Osteocyte (in vitro differentiated cells): ENCODE measurements around the gene ARFGAP1. TPM values are rescaled to one million over a fixed set of nuclear protein-coding genes. Genes with fewer than 3 reads are reported as not detected.
"Not testable (repeated sequence)": the region's sequence is repeated elsewhere in the genome, so short reads cannot be mapped to it uniquely, and the experiment has no call there.

Experiments
- DNase-seq: peaks from one replicate; pipeline ENCODE4 v3.0.0; 2021; ENCODE audit warnings: mixed read lengths; ENCODE audit not compliant: unreplicated experiment; ENCODE audit errors: extremely low spot score
- H3K27ac Mint-ChIP-seq: one replicate; pipeline ENCODE4 v1.8.0; 2021; ENCODE audit warnings: mild to moderate bottlenecking, mixed read lengths; ENCODE audit not compliant: unreplicated experiment
- H3K27me3 Mint-ChIP-seq: one replicate; pipeline ENCODE4 v1.8.0; 2021; ENCODE audit warnings: mixed read lengths; ENCODE audit not compliant: unreplicated experiment
- H3K36me3 Mint-ChIP-seq: one replicate; pipeline ENCODE4 v1.8.0; 2021; ENCODE audit warnings: mixed read lengths; ENCODE audit not compliant: unreplicated experiment
- H3K4me1 Mint-ChIP-seq: one replicate; pipeline ENCODE4 v1.8.0; 2021; ENCODE audit warnings: mixed read lengths; ENCODE audit not compliant: unreplicated experiment
- H3K4me3 Mint-ChIP-seq: one replicate; pipeline ENCODE4 v1.8.0; 2021; ENCODE audit warnings: mild to moderate bottlenecking, moderate library complexity, mixed read lengths; ENCODE audit not compliant: unreplicated experiment
- H3K9me3 Mint-ChIP-seq: one replicate; pipeline ENCODE4 v1.8.0; 2021; ENCODE audit warnings: mixed read lengths; ENCODE audit not compliant: unreplicated experiment
- total RNA-seq: library from RNA; stranded (reverse); gene quantifications from 2 replicates; pipeline ENCODE4 v1.2.1, GENCODE V29; 2021
- TF ChIP-seq, protein P1 (sequence below): fragments of 200-600 bp; sonication (generic); IDR thresholded peaks from 2 replicates; pipeline ENCODE4 v1.5.0; 2021; ENCODE audit warnings: antibody characterized with exemption, mild to moderate bottlenecking, moderate library complexity

Gene ARFGAP1
- total RNA-seq, 1 donor from 2014 or later, result 119 TPM

GRCh38 chr20:63331741-63332400 lies 59.3 kb downstream of the ARFGAP1 start:
- Mint-ChIP-seq H3K36me3 (no peaks in the 10 kb centered on the region), H3K27me3 (peaks cover 12% of the 10 kb centered on the region), H3K9me3 (peaks cover 3% of the 10 kb centered on the region), H3K4me1 (peaks cover 9% of the 10 kb centered on the region), H3K4me3 (no peak overlapping the region), H3K27ac (no peak overlapping the region)
- DNase-seq, result no peak
- TF ChIP-seq, protein P1, sequence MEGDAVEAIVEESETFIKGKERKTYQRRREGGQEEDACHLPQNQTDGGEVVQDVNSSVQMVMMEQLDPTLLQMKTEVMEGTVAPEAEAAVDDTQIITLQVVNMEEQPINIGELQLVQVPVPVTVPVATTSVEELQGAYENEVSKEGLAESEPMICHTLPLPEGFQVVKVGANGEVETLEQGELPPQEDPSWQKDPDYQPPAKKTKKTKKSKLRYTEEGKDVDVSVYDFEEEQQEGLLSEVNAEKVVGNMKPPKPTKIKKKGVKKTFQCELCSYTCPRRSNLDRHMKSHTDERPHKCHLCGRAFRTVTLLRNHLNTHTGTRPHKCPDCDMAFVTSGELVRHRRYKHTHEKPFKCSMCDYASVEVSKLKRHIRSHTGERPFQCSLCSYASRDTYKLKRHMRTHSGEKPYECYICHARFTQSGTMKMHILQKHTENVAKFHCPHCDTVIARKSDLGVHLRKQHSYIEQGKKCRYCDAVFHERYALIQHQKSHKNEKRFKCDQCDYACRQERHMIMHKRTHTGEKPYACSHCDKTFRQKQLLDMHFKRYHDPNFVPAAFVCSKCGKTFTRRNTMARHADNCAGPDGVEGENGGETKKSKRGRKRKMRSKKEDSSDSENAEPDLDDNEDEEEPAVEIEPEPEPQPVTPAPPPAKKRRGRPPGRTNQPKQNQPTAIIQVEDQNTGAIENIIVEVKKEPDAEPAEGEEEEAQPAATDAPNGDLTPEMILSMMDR, result no peak

DNA sequence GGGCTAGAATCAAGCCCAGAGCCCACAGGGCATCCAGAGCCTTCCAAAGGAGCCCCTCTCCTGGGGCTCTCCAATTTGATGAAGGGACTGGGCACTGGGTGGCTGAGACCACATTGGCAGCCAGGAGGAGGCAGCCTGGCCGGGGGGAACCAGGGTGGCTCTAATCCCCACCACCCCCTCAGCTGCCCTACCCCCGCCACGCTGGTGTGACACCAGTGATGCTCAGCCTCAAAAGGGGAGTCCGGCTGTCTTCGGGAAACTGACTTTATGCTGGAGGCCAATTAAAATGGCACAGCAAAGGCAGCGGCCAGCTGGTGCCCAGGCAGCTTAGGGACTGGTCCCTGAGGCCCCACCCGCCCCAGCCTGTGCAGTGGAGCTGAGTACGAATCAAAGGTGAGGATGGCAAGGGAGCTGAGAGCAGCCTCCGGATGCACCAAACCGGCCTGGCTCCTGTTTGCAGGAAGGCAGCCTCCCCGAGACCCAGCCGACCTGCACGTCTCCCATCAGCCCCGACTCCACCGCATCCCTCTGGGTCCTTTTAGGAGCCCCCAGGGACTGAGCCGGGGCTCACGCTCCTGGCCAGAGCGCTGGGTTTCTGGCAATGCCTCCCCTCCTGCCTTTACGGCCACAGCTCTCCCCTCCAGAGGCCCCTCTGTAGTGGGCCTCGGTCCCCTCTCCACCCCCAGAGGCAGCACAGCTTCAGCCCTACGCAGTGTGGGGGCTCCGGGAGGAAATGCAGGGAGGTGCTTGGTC lies 60.1 kb downstream of the ARFGAP1 start:
- H3K36me3 Mint-ChIP-seq, result no peaks in the 10 kb centered on the region
- peaks cover 17% of the 10 kb centered on the region for H3K4me1 Mint-ChIP-seq
- no peak overlapping the region for H3K27ac Mint-ChIP-seq
- H3K27me3 Mint-ChIP-seq, result peaks cover 15% of the 10 kb centered on the region
- H3K9me3 Mint-ChIP-seq, result peaks cover 3% of the 10 kb centered on the region
- TF ChIP-seq, protein P1, result no peak
- H3K4me3 Mint-ChIP-seq, result no peak overlapping the region
- DNase-seq, result no peak

GRCh38 chr20:63333241-63333836 lies 60.7 kb downstream of the ARFGAP1 start:
- Mint-ChIP-seq H3K9me3 (peaks cover 3% of the 10 kb centered on the region), H3K27me3 (peaks cover 20% of the 10 kb centered on the region), H3K27ac (no peak overlapping the region), H3K4me1 (peaks cover 24% of the 10 kb centered on the region), H3K36me3 (no peaks in the 10 kb centered on the region), H3K4me3 (no peak overlapping the region)
- DNase-seq, result no peak
- TF ChIP-seq, protein P1, result no peak

DNA sequence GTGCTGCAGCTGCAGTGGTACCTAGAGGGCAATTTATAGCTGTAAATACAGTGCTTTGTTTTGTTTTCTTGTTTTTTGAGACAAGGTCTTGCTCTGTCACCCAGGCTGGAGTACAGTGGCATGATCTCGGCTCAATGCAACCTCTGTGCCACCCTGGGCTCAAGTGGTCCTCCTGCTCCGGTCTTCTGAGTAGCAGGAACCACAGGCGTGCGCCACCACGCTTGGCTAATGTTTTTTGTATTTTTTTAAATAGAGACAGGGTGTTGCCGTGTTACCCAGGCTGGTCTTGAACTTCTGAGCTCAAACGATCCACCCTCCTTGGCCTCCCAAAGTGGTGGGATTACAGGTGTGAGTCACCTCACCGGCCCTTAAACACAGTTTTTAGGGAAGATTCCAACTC lies 61.7 kb downstream of the ARFGAP1 start:
- Mint-ChIP-seq H3K9me3 (peaks cover 3% of the 10 kb centered on the region), H3K27ac (no peak overlapping the region), H3K27me3 (peaks cover 30% of the 10 kb centered on the region), H3K36me3 (no peaks in the 10 kb centered on the region), H3K4me3 (no peak overlapping the region), H3K4me1 (peaks cover 26% of the 10 kb centered on the region)
- no peak for DNase-seq
- TF ChIP-seq, protein P1, result no peak

DNA sequence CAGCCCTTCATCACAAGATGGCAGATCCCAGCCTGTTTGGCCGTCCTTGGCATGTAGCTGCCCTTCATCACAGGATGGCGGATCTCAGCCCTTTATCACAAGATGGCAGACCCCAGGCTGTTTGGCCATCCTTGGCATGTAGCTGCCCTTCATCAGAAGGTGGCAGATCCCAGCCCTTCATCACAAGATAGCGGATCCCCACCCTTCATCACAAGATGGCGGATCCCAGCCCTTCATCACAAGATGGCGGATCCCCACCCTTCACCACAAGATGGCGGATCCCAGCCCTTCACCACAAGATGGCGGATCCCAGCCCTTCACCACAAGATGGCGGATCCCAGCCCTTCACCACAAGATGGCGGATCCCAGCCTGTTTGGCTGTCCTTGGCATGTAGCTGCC lies 62.4 kb downstream of the ARFGAP1 start:
- peaks cover 26% of the 10 kb centered on the region for H3K4me1 Mint-ChIP-seq
- H3K27ac Mint-ChIP-seq, H3K36me3 Mint-ChIP-seq, DNase-seq, H3K9me3 Mint-ChIP-seq, H3K4me3 Mint-ChIP-seq: not testable (repeated sequence)
- H3K27me3 Mint-ChIP-seq, result peaks cover 30% of the 10 kb centered on the region
